MM.1S (cell line): ENCODE results near the gene GPC3.

Experiments used
- DNase-seq: peaks from one replicate; pipeline ENCODE4 v3.0.0-alpha.2; 2015
- H2AFZ ChIP-seq: fragments of 300-600 bp; sonication (generic); 2 replicates; pipeline ENCODE4 v1.6.0; 2016; ENCODE audit warnings: antibody characterized with exemption, low read length
- H3F3A ChIP-seq: fragments of 300-600 bp; sonication (generic); 2 replicates; pipeline ENCODE4 v1.6.1; 2016; ENCODE audit warnings: mild to moderate bottlenecking, antibody characterized with exemption, low read length, moderate library complexity, mixed read lengths; ENCODE audit not compliant: insufficient read depth
- H3K27ac ChIP-seq: fragments of 300-600 bp; sonication (generic); 2 replicates; pipeline ENCODE4 v1.5.1; 2016; ENCODE audit warnings: mild to moderate bottlenecking, low read length
- H3K27me3 ChIP-seq: fragments of 300-600 bp; sonication (generic); replicated peaks from 2 replicates; pipeline ENCODE4 v1.6.0; 2016; ENCODE audit warnings: low read length; ENCODE audit not compliant: insufficient read depth
- H3K36me3 ChIP-seq: fragments of 300-600 bp; sonication (generic); replicated peaks from 2 replicates; pipeline ENCODE4 v1.6.1; 2016; ENCODE audit warnings: mild to moderate bottlenecking, low read length, mixed read lengths; ENCODE audit not compliant: insufficient read depth
- H3K4me1 ChIP-seq: fragments of 300-600 bp; sonication (generic); 2 replicates; pipeline ENCODE4 v1.6.1; 2016; ENCODE audit warnings: low read length, mixed read lengths
- H3K4me2 ChIP-seq: fragments of 300-600 bp; sonication (generic); 2 replicates; pipeline ENCODE4 v1.6.0; 2016; ENCODE audit warnings: low read depth, low read length
- H3K4me3 ChIP-seq: fragments of 300-600 bp; sonication (generic); 2 replicates; pipeline ENCODE4 v1.5.1; 2016; ENCODE audit warnings: low read length, mixed read lengths
- H3K79me2 ChIP-seq: fragments of 300-600 bp; sonication (generic); 2 replicates; pipeline ENCODE4 v1.6.1; 2016; ENCODE audit warnings: mixed run types, low read length, mixed read lengths
- H3K9ac ChIP-seq: fragments of 300-600 bp; sonication (generic); 2 replicates; pipeline ENCODE4 v1.6.1; 2016; ENCODE audit warnings: low read length, mixed read lengths
- H3K9me2 ChIP-seq: fragments of 300-600 bp; sonication (generic); replicated peaks from 2 replicates; pipeline ENCODE4 v1.6.1; 2016; ENCODE audit warnings: mild to moderate bottlenecking, low read length, mixed read lengths; ENCODE audit not compliant: insufficient read depth
- H3K9me3 ChIP-seq: fragments of 300-600 bp; sonication (generic); replicated peaks from 2 replicates; pipeline ENCODE4 v1.6.1; 2016; ENCODE audit warnings: mild to moderate bottlenecking, low read length, mixed read lengths; ENCODE audit not compliant: insufficient read depth
- H4K20me1 ChIP-seq: fragments of 300-600 bp; sonication (generic); 2 replicates; pipeline ENCODE4 v1.6.1; 2016; ENCODE audit warnings: mild to moderate bottlenecking, low read length, moderate library complexity, mixed read lengths; ENCODE audit not compliant: insufficient read depth
- CTCF ChIP-seq: fragments of 300-600 bp; sonication (generic); IDR thresholded peaks from 2 replicates; pipeline ENCODE4 v1.5.1; 2016; ENCODE audit warnings: antibody characterized with exemption, low read length, mixed read lengths
- EZH2 ChIP-seq: fragments of 300-600 bp; sonication (generic); optimal IDR thresholded peaks from 2 replicates; pipeline ENCODE3; 2017; ENCODE audit warnings: low read depth, mild to moderate bottlenecking, antibody characterized with exemption, low read length, mixed read lengths
- EZH2phosphoT487 ChIP-seq: fragments of 300-600 bp; sonication (generic); IDR thresholded peaks from 2 replicates; pipeline ENCODE4 v1.6.1; 2018; ENCODE audit warnings: antibody characterized with exemption, low read length

Gene GPC3

DNA sequence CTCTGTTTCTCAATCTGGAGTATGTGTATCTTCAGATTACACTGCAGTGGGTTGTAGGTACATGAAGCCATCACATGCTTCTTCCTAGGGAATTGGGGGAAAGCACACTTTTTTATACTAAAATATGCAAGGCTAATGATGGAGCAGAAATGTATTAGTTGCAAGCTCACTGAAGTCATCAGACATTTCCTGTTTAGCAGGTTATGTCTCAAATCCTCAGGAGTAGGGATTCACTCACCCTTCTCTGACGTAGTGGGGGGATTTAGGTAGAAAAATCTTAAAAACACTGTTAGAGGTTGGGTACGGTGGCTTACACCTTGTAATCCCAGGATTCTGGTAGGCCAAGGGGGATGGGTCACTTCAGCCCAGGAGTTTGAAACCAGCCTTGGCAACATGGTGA is 441.7 kb downstream of the GPC3 start:
- no peaks in the 10 kb centered on the region for H3K9me3 ChIP-seq
- no peaks in the 10 kb centered on the region for H3K36me3 ChIP-seq
- DNase-seq = no peak
- H3K9me2 ChIP-seq = no peaks in the 10 kb centered on the region
- no peaks in the 10 kb centered on the region for H3K79me2 ChIP-seq
- H2AFZ ChIP-seq = no peak overlapping the region
- no peak overlapping the region for H3K4me2 ChIP-seq
- peaks cover 47% of the 10 kb centered on the region for H3K4me1 ChIP-seq
- peak overlapping the region; percentile 93 for H3K27ac ChIP-seq
- H4K20me1 ChIP-seq = no peaks in the 10 kb centered on the region
- H3F3A ChIP-seq = peaks cover 15% of the 10 kb centered on the region
- H3K9ac ChIP-seq = no peak overlapping the region
- no peak overlapping the region for H3K4me3 ChIP-seq
- H3K27me3 ChIP-seq = no peaks in the 10 kb centered on the region
- TF ChIP-seq CTCF (no peak), EZH2 (no peak), EZH2phosphoT487 (no peak)

- H3K27ac ChIP-seq = peak overlapping the region; percentile 93
- DNase-seq = peak; percentile 96
Measured at GRCh38 chrX:133542476-133542875, 442.9 kb downstream of the GPC3 start.

GRCh38 chrX:133541021-133541420 is 444.4 kb downstream of the GPC3 start:
- peaks cover 63% of the 10 kb centered on the region for H3K4me1 ChIP-seq
- DNase-seq = no peak
- H3K36me3 ChIP-seq = no peaks in the 10 kb centered on the region
- no peaks in the 10 kb centered on the region for H3K9me3 ChIP-seq
- no peak overlapping the region for H3K9ac ChIP-seq
- TF ChIP-seq EZH2 = no peak
- TF ChIP-seq CTCF = no peak
- no peak overlapping the region for H3K4me3 ChIP-seq
- H3K79me2 ChIP-seq = no peaks in the 10 kb centered on the region
- no peak overlapping the region for H3K4me2 ChIP-seq
- peak overlapping the region; percentile 93; the same call in 1 of the 2 replicates for H3K27ac ChIP-seq
- peak overlapping the region; percentile 29; the same call in 1 of the 2 replicates for H2AFZ ChIP-seq
- H3F3A ChIP-seq = peaks cover 24% of the 10 kb centered on the region
- H3K9me2 ChIP-seq = no peaks in the 10 kb centered on the region
- no peaks in the 10 kb centered on the region for H4K20me1 ChIP-seq
- no peaks in the 10 kb centered on the region for H3K27me3 ChIP-seq

More at GRCh38 chrX:133542476-133542875, 442.9 kb downstream of the GPC3 start:
- no peaks in the 10 kb centered on the region for H4K20me1 ChIP-seq
- H3F3A ChIP-seq = peaks cover 24% of the 10 kb centered on the region
- no peaks in the 10 kb centered on the region for H3K79me2 ChIP-seq
- H3K9me2 ChIP-seq = no peaks in the 10 kb centered on the region
- peaks cover 55% of the 10 kb centered on the region for H3K4me1 ChIP-seq
- no peaks in the 10 kb centered on the region for H3K27me3 ChIP-seq
- H3K9me3 ChIP-seq = no peaks in the 10 kb centered on the region
- no peak overlapping the region for H3K4me3 ChIP-seq
- TF ChIP-seq EZH2 (no peak), CTCF (peak; percentile 15), EZH2phosphoT487 (no peak)
- no peak overlapping the region for H2AFZ ChIP-seq
- H3K36me3 ChIP-seq = no peaks in the 10 kb centered on the region
- H3K9ac ChIP-seq = peak overlapping the region; percentile 61
- H3K4me2 ChIP-seq = peak overlapping the region; percentile 50; the same call in 1 of the 2 replicates
